Stimulated activated CD4-positive, alpha-beta T cell treated with anti-CD3 and anti-CD28 coated beads, Interleukin-4, amount 100 ng/mL, for 24 hours (primary cell): ENCODE data around the gene UGP2.

Source experiments
- DNase-seq: peaks from one replicate; pipeline ENCODE4 v3.0.0-alpha.2; 2020

Gene UGP2

GRCh38 chr2:63866009-63866709, 24.5 kb downstream of the UGP2 start:
- no peak for DNase-seq

- no peak for DNase-seq
These were observed 29.0 kb downstream of the UGP2 start for GRCh38 chr2:63870679-63871078.

GRCh38 chr2:63871864-63872263, 30.2 kb downstream of the UGP2 start:
- DNase-seq = no peak

DNA sequence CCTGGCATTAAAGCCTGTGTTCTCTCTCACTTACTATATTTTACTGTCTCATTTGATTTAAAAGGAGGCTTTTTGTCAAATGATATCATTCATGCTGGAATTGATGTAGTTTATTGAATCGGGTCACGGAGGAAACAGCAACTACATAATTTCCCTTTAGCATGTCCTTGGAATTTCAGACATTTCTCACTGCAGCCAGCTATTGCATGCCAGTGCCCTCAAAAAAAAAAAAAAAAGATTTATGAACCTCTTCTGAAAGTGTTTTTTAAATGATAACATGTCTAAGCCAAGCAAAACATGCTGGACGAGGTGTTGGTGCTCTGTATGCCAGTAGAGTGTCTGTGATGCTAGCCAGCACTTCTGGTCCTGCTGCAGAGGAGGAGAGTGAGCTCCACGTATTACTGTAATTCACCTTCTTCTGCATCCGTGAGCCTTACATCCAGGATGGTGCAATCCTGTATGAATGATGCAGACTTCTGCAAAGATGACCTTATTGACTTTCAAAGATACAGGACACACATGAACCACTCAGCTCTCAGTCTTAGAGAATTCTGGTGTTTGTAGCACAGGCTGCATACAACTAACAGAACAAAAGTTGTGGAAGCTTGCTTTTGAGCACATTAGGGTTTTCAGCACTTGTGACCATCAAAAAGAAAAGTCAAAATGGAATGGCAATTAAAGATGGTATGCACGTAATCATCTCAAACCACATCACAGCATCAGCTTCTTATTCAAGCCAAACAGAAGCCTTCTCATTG, 31.1 kb downstream of the UGP2 start:
- no peak for DNase-seq

- DNase-seq = no peak
These were observed 32.8 kb downstream of the UGP2 start for GRCh38 chr2:63874204-63875130.

DNA sequence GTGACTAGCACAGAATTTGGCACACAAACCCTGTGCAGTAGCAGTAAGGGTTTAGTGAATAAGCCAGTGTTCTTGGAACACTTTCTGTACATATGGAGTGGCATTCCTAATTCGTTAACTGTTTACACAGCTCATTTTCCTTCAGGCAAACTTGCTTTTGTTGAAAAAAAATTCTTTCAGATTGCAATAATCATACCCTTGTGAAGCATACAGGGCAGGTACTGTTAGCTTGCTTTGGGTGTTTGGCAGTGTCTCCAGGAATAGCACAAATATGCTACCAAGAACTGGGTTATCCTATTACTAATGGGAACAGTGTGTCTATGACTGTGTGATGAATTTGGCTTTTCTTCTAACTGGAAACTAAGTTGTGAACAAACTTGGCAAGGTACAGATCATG, 33.4 kb downstream of the UGP2 start:
- no peak for DNase-seq

- DNase-seq = no peak
These were observed 34.0 kb downstream of the UGP2 start for GRCh38 chr2:63875559-63876245.

DNA sequence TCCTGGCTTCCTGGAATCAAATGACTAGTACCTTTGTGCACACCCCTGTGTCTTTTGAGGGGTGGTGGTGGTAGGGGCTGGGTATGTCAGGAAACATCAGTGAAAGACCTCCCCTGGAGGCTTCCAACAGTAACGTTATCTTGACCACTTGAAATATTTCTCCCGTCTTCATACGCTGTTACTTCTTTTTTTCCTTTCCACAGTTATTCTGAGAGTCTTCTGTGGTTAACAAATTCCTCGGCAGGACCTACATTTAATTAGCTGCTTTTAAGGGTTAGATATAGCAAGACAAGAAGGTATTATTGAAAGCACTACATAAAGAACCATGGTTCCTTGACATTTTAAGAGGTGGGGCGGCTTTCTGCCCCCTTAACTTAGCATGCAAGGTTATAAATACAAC, 34.6 kb downstream of the UGP2 start:
- DNase-seq = no peak

- DNase-seq = no peak
These were observed 36.8 kb downstream of the UGP2 start for GRCh38 chr2:63878486-63878885.

DNA sequence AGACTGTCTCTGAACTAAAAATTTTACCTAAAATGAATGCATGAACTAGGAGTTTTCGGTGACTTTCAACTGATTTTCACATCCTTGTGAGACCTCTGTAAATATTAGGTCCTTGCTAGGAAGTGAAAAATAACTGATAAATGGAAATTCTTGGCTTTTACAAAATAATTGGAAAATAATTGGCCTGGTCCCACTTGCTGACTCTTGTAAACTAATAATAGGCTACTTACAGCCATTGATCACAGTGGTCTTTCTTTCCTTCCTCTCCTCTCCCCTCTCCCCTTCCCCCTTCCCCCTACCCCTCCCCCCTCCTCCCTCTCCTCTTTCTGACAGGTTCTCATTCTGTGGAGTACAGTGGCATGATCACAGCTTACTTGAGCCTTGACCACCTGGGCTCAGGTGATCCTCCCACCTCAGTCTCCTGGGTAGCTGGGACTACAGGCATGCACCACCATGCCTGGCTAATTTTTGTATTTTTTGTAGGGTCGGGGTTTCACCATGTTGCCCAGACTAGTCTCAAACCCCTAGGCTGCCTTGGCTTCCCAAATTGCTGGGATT, 38.3 kb downstream of the UGP2 start:
- no peak for DNase-seq

DNA sequence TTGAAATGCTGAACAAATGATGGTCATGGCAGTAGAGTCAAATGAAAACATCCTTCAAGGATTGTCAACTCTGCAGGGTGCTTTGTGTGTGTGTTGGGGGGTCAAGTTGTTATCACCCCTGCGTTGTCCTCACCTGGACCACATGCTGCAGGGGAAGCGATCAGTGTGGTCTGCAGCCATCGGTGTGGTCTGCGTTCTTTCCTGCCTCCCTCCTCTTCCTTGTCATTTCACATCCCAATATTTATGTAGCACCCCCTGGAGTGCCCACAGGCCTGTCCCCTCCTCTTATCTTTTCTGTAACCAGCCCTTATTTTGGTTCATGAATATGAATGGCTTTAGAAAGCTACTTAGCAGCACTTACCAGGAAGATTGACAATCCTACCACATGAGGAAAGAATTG, 38.9 kb downstream of the UGP2 start:
- DNase-seq = no peak

DNA sequence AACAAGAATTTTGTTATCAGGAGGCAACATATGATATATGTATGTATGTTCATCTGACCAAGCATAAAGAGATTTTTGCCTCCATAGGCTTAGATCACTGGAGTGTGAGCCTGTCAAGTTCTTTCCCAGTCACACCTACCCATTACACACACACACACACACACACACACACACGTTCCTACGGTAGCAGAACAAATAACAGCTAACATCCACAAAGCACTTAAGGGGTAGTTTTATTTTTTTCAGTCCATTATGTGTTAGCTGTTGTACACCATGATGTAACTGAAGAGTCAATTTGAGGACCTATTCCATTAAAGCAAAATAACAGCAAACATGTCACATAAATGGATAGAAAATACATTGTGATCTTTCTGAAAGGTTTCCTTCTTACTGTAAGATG, 39.5 kb downstream of the UGP2 start:
- DNase-seq = no peak

- no peak for DNase-seq
These were observed 40.9 kb downstream of the UGP2 start for GRCh38 chr2:63882395-63883105.

GRCh38 chr2:63886445-63886844, 44.7 kb downstream of the UGP2 start:
- DNase-seq = no peak

DNA sequence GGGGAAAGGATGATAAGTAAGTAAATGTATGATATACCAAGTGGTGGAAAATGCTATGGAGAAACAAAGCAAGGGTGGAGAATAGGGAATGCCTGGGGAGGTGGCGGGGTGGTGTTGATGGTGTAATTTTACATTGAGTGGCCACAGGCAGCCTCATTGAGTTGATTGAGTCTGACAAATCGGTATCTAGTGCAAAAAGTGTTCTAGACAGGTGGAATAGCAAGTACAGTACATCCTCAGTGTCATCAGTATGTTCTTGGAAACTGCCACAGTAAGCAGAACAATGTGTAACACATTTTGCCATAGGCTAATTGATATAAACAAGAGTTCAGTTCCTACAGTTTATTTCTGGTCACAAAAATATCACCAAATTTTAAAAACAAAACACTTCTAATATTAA, 46.4 kb downstream of the UGP2 start:
- no peak for DNase-seq

DNA sequence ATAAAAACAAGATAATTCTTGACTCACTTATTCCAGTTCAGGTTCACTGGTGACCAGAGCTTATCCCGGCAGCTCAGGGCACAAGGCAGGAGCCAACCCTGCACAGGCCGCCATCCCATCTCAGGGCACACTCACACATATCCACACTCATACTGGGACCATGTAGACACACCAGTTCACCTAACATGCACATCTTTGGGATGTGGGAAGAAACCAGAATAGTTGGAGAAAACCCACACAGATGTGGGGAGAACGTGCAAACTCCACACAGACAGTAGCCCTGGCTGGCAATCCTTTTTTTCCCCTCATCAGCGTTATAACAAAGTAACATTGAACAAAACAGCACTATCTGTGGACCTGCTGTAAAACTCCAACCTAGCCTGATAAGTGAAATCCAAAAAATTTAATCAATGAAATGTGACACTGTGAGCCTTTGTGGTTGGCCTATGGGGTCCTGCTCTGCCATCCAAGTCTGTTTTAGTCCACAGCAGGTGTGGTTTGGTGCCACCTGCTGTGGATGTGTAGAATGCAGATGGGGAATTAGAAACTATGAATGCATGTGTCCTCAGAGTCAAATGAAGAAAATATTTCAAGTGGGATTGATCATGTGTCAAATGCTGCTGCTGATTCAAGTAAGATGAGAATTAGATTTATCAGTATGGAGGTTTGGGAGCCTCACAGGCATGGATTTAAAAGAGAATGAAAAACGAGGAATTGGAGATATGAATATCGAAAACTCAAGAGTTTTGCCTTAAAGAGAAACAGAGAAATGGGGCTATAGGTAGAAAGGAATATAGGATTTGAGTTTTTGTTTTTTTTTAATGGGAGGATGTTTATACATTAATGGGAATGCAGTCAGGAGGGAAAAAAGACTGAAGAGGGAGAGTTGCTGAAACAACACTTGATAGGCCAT, 47.0 kb downstream of the UGP2 start:
- peak; percentile 50 for DNase-seq

GRCh38 chr2:63890678-63891077, 49.0 kb downstream of the UGP2 start:
- DNase-seq = no peak

GRCh38 chr2:63891488-63892030, 49.9 kb downstream of the UGP2 start:
- no peak for DNase-seq

- DNase-seq = no peak
These were observed 51.5 kb downstream of the UGP2 start for GRCh38 chr2:63893163-63893562.

DNA sequence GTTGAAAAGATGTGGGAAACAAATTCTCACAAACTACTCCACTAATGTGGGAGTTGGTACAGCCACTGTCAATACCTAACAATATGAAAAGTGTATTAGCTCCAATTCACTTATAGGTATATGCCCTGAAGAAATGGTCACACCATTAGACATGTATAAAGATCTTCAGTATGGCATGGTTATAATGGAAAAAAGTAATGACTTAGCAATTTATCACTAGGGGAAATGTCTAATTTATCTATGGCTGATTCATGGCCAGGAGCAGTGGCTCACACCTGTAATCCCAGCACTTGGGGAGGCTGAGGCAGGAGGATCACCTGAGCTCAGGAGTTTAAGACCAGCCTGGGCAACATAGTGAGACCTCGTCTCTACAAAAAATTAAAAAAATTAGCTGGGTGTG, 52.5 kb downstream of the UGP2 start:
- DNase-seq = no peak

- DNase-seq = no peak
These were observed 57.1 kb downstream of the UGP2 start for GRCh38 chr2:63898839-63899238.
